Measurements from ENCODE around the gene LHFPL2. TPM values are rescaled to one million over a fixed set of nuclear protein-coding genes. Genes with fewer than 3 reads are reported as not detected.

Gene LHFPL2
- total and polyA plus RNA-seq, 9 of the 15 experiments (the other 6 are each of a cell fraction or from before 2014, with no cell fraction given): 1.0 to 6.6 (median 4.6) TPM

DNA sequence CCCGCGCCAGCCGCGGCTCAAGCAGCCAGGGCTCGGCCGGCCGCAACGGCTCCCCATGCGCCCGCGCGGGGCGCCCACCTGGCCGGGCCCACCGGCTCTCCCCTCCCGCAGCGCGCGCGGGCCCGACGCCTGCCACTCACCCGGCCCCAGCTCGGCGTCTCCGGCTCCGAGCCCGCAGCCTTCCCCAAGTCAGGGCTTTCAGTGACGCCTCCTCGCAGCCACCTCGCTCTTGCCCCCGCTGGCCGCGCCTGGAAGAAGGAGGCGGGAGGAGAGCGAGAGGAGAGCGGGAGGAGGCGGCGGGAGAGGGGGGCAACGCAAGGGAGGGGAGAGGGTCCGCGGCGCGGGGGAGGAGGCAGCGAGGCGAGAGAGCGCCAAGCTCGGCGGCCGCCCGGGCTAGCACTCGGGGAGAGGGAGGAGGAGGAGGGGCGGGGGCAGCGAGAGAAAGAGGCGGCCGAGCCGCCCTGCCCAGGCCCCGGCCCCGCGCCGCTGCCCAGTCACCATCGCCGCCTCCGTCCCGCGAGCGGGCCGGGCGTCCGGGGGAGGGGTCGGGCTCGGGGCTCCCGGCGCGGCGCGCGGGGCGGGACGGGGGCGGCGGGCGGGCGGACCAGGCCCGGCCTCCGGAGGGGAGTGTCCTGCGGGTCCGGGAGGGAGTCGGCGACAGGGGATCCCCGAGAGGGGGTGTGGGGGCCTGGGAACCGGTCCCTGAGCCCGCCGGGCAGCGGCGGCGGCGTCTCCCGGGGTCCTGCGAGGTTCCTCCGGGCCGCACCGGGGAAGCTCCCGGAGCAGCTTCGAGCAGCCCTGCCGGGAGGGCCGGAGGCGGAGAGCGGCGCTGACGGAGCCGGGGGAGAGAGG lies at the start of gene LHFPL2 (continued):
- TF ChIP-seq, protein P1, sequence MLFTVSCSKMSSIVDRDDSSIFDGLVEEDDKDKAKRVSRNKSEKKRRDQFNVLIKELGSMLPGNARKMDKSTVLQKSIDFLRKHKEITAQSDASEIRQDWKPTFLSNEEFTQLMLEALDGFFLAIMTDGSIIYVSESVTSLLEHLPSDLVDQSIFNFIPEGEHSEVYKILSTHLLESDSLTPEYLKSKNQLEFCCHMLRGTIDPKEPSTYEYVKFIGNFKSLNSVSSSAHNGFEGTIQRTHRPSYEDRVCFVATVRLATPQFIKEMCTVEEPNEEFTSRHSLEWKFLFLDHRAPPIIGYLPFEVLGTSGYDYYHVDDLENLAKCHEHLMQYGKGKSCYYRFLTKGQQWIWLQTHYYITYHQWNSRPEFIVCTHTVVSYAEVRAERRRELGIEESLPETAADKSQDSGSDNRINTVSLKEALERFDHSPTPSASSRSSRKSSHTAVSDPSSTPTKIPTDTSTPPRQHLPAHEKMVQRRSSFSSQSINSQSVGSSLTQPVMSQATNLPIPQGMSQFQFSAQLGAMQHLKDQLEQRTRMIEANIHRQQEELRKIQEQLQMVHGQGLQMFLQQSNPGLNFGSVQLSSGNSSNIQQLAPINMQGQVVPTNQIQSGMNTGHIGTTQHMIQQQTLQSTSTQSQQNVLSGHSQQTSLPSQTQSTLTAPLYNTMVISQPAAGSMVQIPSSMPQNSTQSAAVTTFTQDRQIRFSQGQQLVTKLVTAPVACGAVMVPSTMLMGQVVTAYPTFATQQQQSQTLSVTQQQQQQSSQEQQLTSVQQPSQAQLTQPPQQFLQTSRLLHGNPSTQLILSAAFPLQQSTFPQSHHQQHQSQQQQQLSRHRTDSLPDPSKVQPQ (CRISPR knock-in tag; IDR thresholded peaks at IDR 0.05; ENCODE audit: borderline replicate concordance): no peak
- TF ChIP-seq KHSRP (IDR thresholded peaks at IDR 0.05) (no peak), ZNF212 (CRISPR knock-in tag; IDR thresholded peaks at IDR 0.05) (no peak), HIVEP1 (CRISPR knock-in tag; IDR thresholded peaks at IDR 0.05) (no peak), PHF8 (IDR thresholded peaks at IDR 0.05; ENCODE audit: borderline replicate concordance, low read length) (no peak), ZNF121 (CRISPR knock-in tag; conservative IDR thresholded peaks at IDR 0.05) (no peak), ERF (CRISPR knock-in tag; IDR thresholded peaks at IDR 0.05) (0 out of 2 replicates have a peak, but pooled peaks have one; percentile 29), EGR1 (conservative IDR thresholded peaks at IDR 0.05) (peak; percentile 74), PRMT5 (CRISPR knock-in tag; IDR thresholded peaks at IDR 0.05) (no peak), CXXC5 (CRISPR knock-in tag; IDR thresholded peaks at IDR 0.05) (peak; percentile 56), FOXM1 (IDR thresholded peaks at IDR 0.05; ENCODE audit: low read depth) (no peak), FOXM1 (CRISPR knock-in tag; IDR thresholded peaks at IDR 0.05; ENCODE audit: low read depth) (no peak), ZNF384 (IDR thresholded peaks at IDR 0.05; ENCODE audit: low read depth, low read length) (no peak)
- TF ChIP-seq, protein P2, sequence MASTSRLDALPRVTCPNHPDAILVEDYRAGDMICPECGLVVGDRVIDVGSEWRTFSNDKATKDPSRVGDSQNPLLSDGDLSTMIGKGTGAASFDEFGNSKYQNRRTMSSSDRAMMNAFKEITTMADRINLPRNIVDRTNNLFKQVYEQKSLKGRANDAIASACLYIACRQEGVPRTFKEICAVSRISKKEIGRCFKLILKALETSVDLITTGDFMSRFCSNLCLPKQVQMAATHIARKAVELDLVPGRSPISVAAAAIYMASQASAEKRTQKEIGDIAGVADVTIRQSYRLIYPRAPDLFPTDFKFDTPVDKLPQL (IDR thresholded peaks at IDR 0.05; ENCODE audit: extremely low read depth, insufficient read length): no peak
- TF ChIP-seq, protein P3, sequence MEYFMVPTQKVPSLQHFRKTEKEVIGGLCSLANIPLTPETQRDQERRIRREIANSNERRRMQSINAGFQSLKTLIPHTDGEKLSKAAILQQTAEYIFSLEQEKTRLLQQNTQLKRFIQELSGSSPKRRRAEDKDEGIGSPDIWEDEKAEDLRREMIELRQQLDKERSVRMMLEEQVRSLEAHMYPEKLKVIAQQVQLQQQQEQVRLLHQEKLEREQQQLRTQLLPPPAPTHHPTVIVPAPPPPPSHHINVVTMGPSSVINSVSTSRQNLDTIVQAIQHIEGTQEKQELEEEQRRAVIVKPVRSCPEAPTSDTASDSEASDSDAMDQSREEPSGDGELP (CRISPR knock-in tag; IDR thresholded peaks at IDR 0.05; ENCODE audit: borderline replicate concordance): 0 out of 2 replicates have a peak, but pooled peaks have one; percentile 7
- TF ChIP-seq, protein P4, sequence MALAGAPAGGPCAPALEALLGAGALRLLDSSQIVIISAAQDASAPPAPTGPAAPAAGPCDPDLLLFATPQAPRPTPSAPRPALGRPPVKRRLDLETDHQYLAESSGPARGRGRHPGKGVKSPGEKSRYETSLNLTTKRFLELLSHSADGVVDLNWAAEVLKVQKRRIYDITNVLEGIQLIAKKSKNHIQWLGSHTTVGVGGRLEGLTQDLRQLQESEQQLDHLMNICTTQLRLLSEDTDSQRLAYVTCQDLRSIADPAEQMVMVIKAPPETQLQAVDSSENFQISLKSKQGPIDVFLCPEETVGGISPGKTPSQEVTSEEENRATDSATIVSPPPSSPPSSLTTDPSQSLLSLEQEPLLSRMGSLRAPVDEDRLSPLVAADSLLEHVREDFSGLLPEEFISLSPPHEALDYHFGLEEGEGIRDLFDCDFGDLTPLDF (CRISPR knock-in tag; IDR thresholded peaks at IDR 0.05): no peak
- TF ChIP-seq, protein P5, sequence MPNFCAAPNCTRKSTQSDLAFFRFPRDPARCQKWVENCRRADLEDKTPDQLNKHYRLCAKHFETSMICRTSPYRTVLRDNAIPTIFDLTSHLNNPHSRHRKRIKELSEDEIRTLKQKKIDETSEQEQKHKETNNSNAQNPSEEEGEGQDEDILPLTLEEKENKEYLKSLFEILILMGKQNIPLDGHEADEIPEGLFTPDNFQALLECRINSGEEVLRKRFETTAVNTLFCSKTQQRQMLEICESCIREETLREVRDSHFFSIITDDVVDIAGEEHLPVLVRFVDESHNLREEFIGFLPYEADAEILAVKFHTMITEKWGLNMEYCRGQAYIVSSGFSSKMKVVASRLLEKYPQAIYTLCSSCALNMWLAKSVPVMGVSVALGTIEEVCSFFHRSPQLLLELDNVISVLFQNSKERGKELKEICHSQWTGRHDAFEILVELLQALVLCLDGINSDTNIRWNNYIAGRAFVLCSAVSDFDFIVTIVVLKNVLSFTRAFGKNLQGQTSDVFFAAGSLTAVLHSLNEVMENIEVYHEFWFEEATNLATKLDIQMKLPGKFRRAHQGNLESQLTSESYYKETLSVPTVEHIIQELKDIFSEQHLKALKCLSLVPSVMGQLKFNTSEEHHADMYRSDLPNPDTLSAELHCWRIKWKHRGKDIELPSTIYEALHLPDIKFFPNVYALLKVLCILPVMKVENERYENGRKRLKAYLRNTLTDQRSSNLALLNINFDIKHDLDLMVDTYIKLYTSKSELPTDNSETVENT (CRISPR knock-in tag; IDR thresholded peaks at IDR 0.05): no peak
- TF ChIP-seq, protein P6, sequence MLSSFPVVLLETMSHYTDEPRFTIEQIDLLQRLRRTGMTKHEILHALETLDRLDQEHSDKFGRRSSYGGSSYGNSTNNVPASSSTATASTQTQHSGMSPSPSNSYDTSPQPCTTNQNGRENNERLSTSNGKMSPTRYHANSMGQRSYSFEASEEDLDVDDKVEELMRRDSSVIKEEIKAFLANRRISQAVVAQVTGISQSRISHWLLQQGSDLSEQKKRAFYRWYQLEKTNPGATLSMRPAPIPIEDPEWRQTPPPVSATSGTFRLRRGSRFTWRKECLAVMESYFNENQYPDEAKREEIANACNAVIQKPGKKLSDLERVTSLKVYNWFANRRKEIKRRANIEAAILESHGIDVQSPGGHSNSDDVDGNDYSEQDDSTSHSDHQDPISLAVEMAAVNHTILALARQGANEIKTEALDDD (IDR thresholded peaks at IDR 0.05): no peak

All from K562 (cell line).